Stomach (tissue), 4 donors: Measurements from ENCODE around the gene TMEM121B.

Source experiments
- CTCF ChIP-seq, 7 experiments: fragments of 450-650 bp in 4 of 7; fragments of 200-600 bp in 3 of 7; sonication (generic) in 3 of 7; IDR thresholded peaks; one replicate each; pipeline ENCODE4 v1.5.1; 2016 to 2019; ENCODE audit warnings: antibody characterized with exemption in 7 of 7, control low read depth in 2 of 7, mild to moderate bottlenecking in 1 of 7
- EP300 ChIP-seq: sonication (generic); formaldehyde crosslinking; IDR thresholded peaks from one replicate; pipeline ENCODE4 v1.6.1; 2017; ENCODE audit warnings: antibody characterized with exemption
- POLR2A ChIP-seq, 4 donors: fragments of 450-650 bp; IDR thresholded peaks; one replicate each; pipeline ENCODE4 v1.6.1; 2016; ENCODE audit warnings: antibody characterized with exemption in 4 of 4, control low read depth in 2 of 4, mild to moderate bottlenecking in 1 of 4, moderate library complexity in 1 of 4

GRCh38 chr22:17152340-17152739 lies 31.2 kb upstream of the TMEM121B start:
- TF ChIP-seq CTCF (IDR thresholded peaks at IDR 0.05) (no peak), POLR2A (IDR thresholded peaks at IDR 0.05) (no peak), EP300 (no peak)
